Right renal cortex interstitium (tissue), 3 donors: ENCODE measurements around the gene TLCD3B. TPM values are rescaled to one million over a fixed set of nuclear protein-coding genes. Genes with fewer than 3 reads are reported as not detected.

Experiments used
- DNase-seq, 3 donors: peaks; one replicate each; pipeline ENCODE4 v3.0.0-alpha.2; 2013; ENCODE audit warnings: low read depth in 3 of 3, low spot score in 2 of 3
- polyA plus RNA-seq, 3 donors: library from polyadenylated mRNA; unstranded; fragments of 120-200 nt; gene quantifications; one replicate each; pipeline ENCODE4 v1.2.1, GENCODE V29; 2013; ENCODE audit not compliant: insufficient read length in 3 of 3

Gene TLCD3B
- under 1 TPM; 0.60 to 0.93 (median 0.90) TPM for polyA plus RNA-seq

GRCh38 chr16:30030841-30031413 lies at the start of gene TLCD3B:
Gene TLCD3B (minus strand): TSS chr16:30031271. CDS start chr16:30030527, 744 bp downstream.
- no peak for DNase-seq

GRCh38 chr16:30079480-30079879 lies 48.4 kb upstream of the TLCD3B start:
- DNase-seq: no peak

GRCh38 chr16:30078744-30079143 lies 47.7 kb upstream of the TLCD3B start:
- no peak for DNase-seq

- no peak for DNase-seq
These were observed 46.6 kb upstream of the TLCD3B start for GRCh38 chr16:30077656-30078055.

- no peak for DNase-seq
These were observed 45.3 kb upstream of the TLCD3B start for GRCh38 chr16:30076276-30076791.

GRCh38 chr16:30075503-30076275 lies 44.6 kb upstream of the TLCD3B start, which contains the start of gene PPP4C:
Gene PPP4C (plus strand): TSS chr16:30075994. CDS start chr16:30076378, 384 bp downstream.
- DNase-seq: peak in 1 of 3 donors; percentile 80

- no peak for DNase-seq
These were observed 39.4 kb upstream of the TLCD3B start for GRCh38 chr16:30070490-30070889.

GRCh38 chr16:30069611-30070462 lies 38.8 kb upstream of the TLCD3B start:
- DNase-seq: no peak

- no peak for DNase-seq
These were observed 37.9 kb upstream of the TLCD3B start for GRCh38 chr16:30068750-30069610.

GRCh38 chr16:30068333-30068732 lies 37.3 kb upstream of the TLCD3B start:
- DNase-seq: no peak

- no peak for DNase-seq
These were observed 36.5 kb upstream of the TLCD3B start for GRCh38 chr16:30067584-30067916.

- no peak for DNase-seq
These were observed 35.9 kb upstream of the TLCD3B start for GRCh38 chr16:30066761-30067583.

GRCh38 chr16:30065943-30066760 lies 35.1 kb upstream of the TLCD3B start:
- DNase-seq: no peak

- DNase-seq: peak; percentile 90 to 93 (median 92)
These were observed 34.3 kb upstream of the TLCD3B start, which contains the start of gene ALDOA for GRCh38 chr16:30065102-30065942. Gene ALDOA (plus strand): TSS chr16:30065760. CDS start chr16:30066898, 1,138 bp downstream.

- no peak for DNase-seq
These were observed 33.6 kb upstream of the TLCD3B start for GRCh38 chr16:30064729-30065101.

GRCh38 chr16:30063893-30064728 lies 33.0 kb upstream of the TLCD3B start:
- peak in 2 of 3 donors; percentile 45 to 57 for DNase-seq
